DMS 273 treated with DMSO at 0.1 percent for 48 hours (cell line): ENCODE measurements around the gene ILKAP.

Experiments used
- DNase-seq: peaks from one replicate; lab custom pipeline; 2025; lab: John Stamatoyannopoulos, UW

Gene ILKAP

GRCh38 chr2:238152771-238153688 lies 50.5 kb downstream of the ILKAP start:
- no peak for DNase-seq

GRCh38 chr2:238151628-238152235 lies 51.8 kb downstream of the ILKAP start:
- no peak for DNase-seq

GRCh38 chr2:238151205-238151604 lies 52.3 kb downstream of the ILKAP start:
- no peak for DNase-seq

GRCh38 chr2:238150686-238151085 lies 52.8 kb downstream of the ILKAP start:
- no peak for DNase-seq

- no peak for DNase-seq
Measured at GRCh38 chr2:238149841-238150572, 53.5 kb downstream of the ILKAP start.

GRCh38 chr2:238148981-238149380 lies 54.5 kb downstream of the ILKAP start:
- DNase-seq: no peak

- DNase-seq: no peak
Measured at GRCh38 chr2:238146884-238147544, 56.5 kb downstream of the ILKAP start.

GRCh38 chr2:238145851-238146250 lies 57.6 kb downstream of the ILKAP start:
- DNase-seq: no peak

GRCh38 chr2:238145046-238145445 lies 58.4 kb downstream of the ILKAP start:
- no peak for DNase-seq

- no peak for DNase-seq
Measured at GRCh38 chr2:238144262-238144661, 59.2 kb downstream of the ILKAP start.

GRCh38 chr2:238143239-238143951 lies 60.1 kb downstream of the ILKAP start:
- DNase-seq: peak; percentile 53

GRCh38 chr2:238142382-238143205 lies 60.9 kb downstream of the ILKAP start:
- no peak for DNase-seq

- no peak for DNase-seq
Measured at GRCh38 chr2:238141541-238142318, 61.8 kb downstream of the ILKAP start.

- DNase-seq: no peak
Measured at GRCh38 chr2:238140721-238141540, 62.6 kb downstream of the ILKAP start.

- DNase-seq: no peak
Measured at GRCh38 chr2:238140040-238140439, 63.5 kb downstream of the ILKAP start.

GRCh38 chr2:238139196-238140039 lies 64.1 kb downstream of the ILKAP start:
- DNase-seq: no peak

- DNase-seq: no peak
Measured at GRCh38 chr2:238138331-238139195, 64.9 kb downstream of the ILKAP start, which contains the start of gene KLHL30. Gene KLHL30, plus strand, starts transcription at chr2:238138668. Its CDS starts 2,087 bp downstream, at chr2:238140755.
